IMR-90 (cell line): ENCODE measurements around the gene TCERG1L. TPM values are rescaled to one million over a fixed set of nuclear protein-coding genes. Genes with fewer than 3 reads are reported as not detected.

Source experiments
- ATAC-seq: fragments of 200-7000 bp; cut with Tn5 transposase; 2 replicates; pipeline ENCODE4 v1.9.1; 2020; ENCODE audit warnings: low read depth, mild to moderate bottlenecking, moderate library complexity
- BruUV-seq: library from RNA; stranded (reverse); fragments of 400-500 nt; replicated peaks from 2 replicates; lab custom pipeline; 2021; lab: Mats Ljungman, UMichigan
- CTCF ChIA-PET: fragments of 300-600 bp; formaldehyde crosslinking; extraction: SDS; loops from one replicate; lab custom pipeline; 2021; ENCODE audit warnings: antibody characterized with exemption; lab: Yijun Ruan, JAX
- POLR2A ChIA-PET: fragments of 300-600 bp; sonication (Branson Sonifier 250); formaldehyde crosslinking; loops from one replicate; lab custom pipeline; 2022; ENCODE audit warnings: antibody characterized with exemption; ENCODE audit not compliant: unreplicated experiment; lab: Charles Lee
- DNase-seq: peaks from one replicate; pipeline ENCODE4 v3.0.0; 2013
- H2AFZ ChIP-seq: replicated peaks from 2 replicates; pipeline ENCODE3; 2013; ENCODE audit warnings: low read length, mild to moderate bottlenecking; ENCODE audit not compliant: poor library complexity
- H2AK5ac ChIP-seq: 2 replicates; pipeline ENCODE4 v1.6.1; 2013; ENCODE audit warnings: low read depth, low read length, inconsistent platforms
- H2AK9ac ChIP-seq: replicated peaks from 2 replicates; pipeline ENCODE3; 2013; ENCODE audit warnings: mild to moderate bottlenecking, low read depth, low read length, moderate library complexity; ENCODE audit not compliant: poor library complexity
- H2BK120ac ChIP-seq: 2 replicates; pipeline ENCODE4 v1.6.1; 2013; ENCODE audit warnings: low read depth, low read length, inconsistent platforms
- H2BK15ac ChIP-seq: 3 replicates; pipeline ENCODE4 v1.6.1; 2013; ENCODE audit warnings: low read depth, low read length, inconsistent platforms
- H2BK20ac ChIP-seq: 2 replicates; pipeline ENCODE4 v1.6.1; 2013; ENCODE audit warnings: low read depth, mild to moderate bottlenecking, inconsistent platforms, low read length, moderate library complexity
- H2BK5ac ChIP-seq: 2 replicates; pipeline ENCODE4 v1.6.1; 2013; ENCODE audit warnings: mild to moderate bottlenecking, low read depth, low read length, inconsistent platforms; ENCODE audit not compliant: poor library complexity, severe bottlenecking
- H3K14ac ChIP-seq: replicated peaks from 2 replicates; pipeline ENCODE4 v1.6.1; 2013; ENCODE audit warnings: low read depth, low read length, inconsistent platforms
- H3K18ac ChIP-seq: 2 replicates; pipeline ENCODE4 v1.6.1; 2013; ENCODE audit warnings: low read depth, low read length, control low read depth
- H3K23ac ChIP-seq: 2 replicates; pipeline ENCODE4 v1.6.1; 2013; ENCODE audit warnings: low read depth, low read length, inconsistent platforms
- H3K27ac ChIP-seq: 2 replicates; pipeline ENCODE4 v1.5.1; 2013; ENCODE audit warnings: mild to moderate bottlenecking, control low read depth, low read length; ENCODE audit not compliant: insufficient read depth
- H3K27me3 ChIP-seq: 2 replicates; pipeline ENCODE4 v1.6.1; 2013; ENCODE audit warnings: low read length; ENCODE audit not compliant: control insufficient read depth, insufficient read depth
- H3K36me3 ChIP-seq: 2 replicates; pipeline ENCODE4 v1.6.1; 2013; ENCODE audit warnings: low read length, mixed read lengths; ENCODE audit not compliant: control insufficient read depth, insufficient read depth
- H3K4ac ChIP-seq: 2 replicates; pipeline ENCODE4 v1.6.1; 2013; ENCODE audit warnings: low read depth, low read length, inconsistent platforms
- H3K4me1 ChIP-seq: 2 replicates; pipeline ENCODE4 v1.6.1; 2013; ENCODE audit warnings: low read length, mixed read lengths; ENCODE audit not compliant: control insufficient read depth, insufficient read depth
- H3K4me2 ChIP-seq: 2 replicates; pipeline ENCODE4 v1.6.1; 2013; ENCODE audit warnings: low read depth, mild to moderate bottlenecking, control low read depth, low read length, moderate library complexity
- H3K4me3 ChIP-seq: 2 replicates; pipeline ENCODE4 v1.5.1; 2013; ENCODE audit warnings: low read depth, mild to moderate bottlenecking, control low read depth, low read length, moderate library complexity; ENCODE audit not compliant: insufficient read depth
- H3K56ac ChIP-seq: 2 replicates; pipeline ENCODE4 v1.6.1; 2013; ENCODE audit warnings: low read length, inconsistent platforms; ENCODE audit not compliant: insufficient read depth; ENCODE audit errors: extremely low read depth
- H3K79me1 ChIP-seq, 2 experiments: 2 replicates each; pipeline ENCODE4 v1.6.1; 2013; ENCODE audit warnings: low read length in 2 of 2, inconsistent platforms in 1 of 2, low read depth in 1 of 2
- H3K9ac ChIP-seq: 2 replicates; pipeline ENCODE4 v1.6.1; 2013; ENCODE audit warnings: low read depth, low read length, control low read depth
- H3K9me1 ChIP-seq: 2 replicates; pipeline ENCODE4 v1.6.1; 2013; ENCODE audit warnings: low read length, inconsistent platforms; ENCODE audit not compliant: insufficient read depth
- H3K9me3 ChIP-seq: 2 replicates; pipeline ENCODE4 v1.6.1; 2013; ENCODE audit warnings: low read length; ENCODE audit not compliant: control insufficient read depth, insufficient read depth
- H4K20me1 ChIP-seq: 2 replicates; pipeline ENCODE4 v1.6.1; 2013; ENCODE audit warnings: low read length, inconsistent platforms; ENCODE audit not compliant: insufficient read depth
- H4K5ac ChIP-seq: 2 replicates; pipeline ENCODE4 v1.6.1; 2013; ENCODE audit warnings: mild to moderate bottlenecking, low read depth, low read length, control low read depth
- H4K8ac ChIP-seq, 2 experiments: 2 replicates each; pipeline ENCODE4 v1.6.1; 2013; ENCODE audit warnings: low read depth in 2 of 2, low read length in 2 of 2, control low read depth in 1 of 2, inconsistent platforms in 1 of 2
- H4K91ac ChIP-seq: 2 replicates; pipeline ENCODE4 v1.6.1; 2013; ENCODE audit warnings: low read depth, low read length, inconsistent platforms; ENCODE audit not compliant: insufficient read depth
- BHLHE40 ChIP-seq: fragments of 150-350 bp; IDR thresholded peaks from 2 replicates; pipeline ENCODE4 v1.6.1; 2016; ENCODE audit warnings: mild to moderate bottlenecking, low read depth, low read length
- CEBPB ChIP-seq: IDR thresholded peaks from 2 replicates; pipeline ENCODE4 v1.6.1; 2012; ENCODE audit warnings: low read depth, low read length, improper control_type of control experiment
- ELK1 ChIP-seq: fragments of 150-350 bp; IDR thresholded peaks from 2 replicates; pipeline ENCODE4 v1.6.1; 2016; ENCODE audit warnings: low read depth, mild to moderate bottlenecking, low read length, moderate library complexity, borderline replicate concordance
- MAZ ChIP-seq: IDR thresholded peaks from 2 replicates; pipeline ENCODE4 v1.6.1; 2012; ENCODE audit warnings: low read depth, mild to moderate bottlenecking, low read length, improper control_type of control experiment, moderate library complexity, borderline replicate concordance
- SMC3 ChIP-seq: fragments of 150-350 bp; IDR thresholded peaks from 2 replicates; pipeline ENCODE4 v1.6.1; 2016; ENCODE audit warnings: low read depth, mild to moderate bottlenecking, antibody characterized with exemption, low read length, moderate library complexity
- WGBS, 2 experiments: methylation state at CpG; one replicate each; pipeline versions ENCODE4 v1.1.5 to v1.1.7; 2013; ENCODE audit warnings: missing lambda C conversion rate in 2 of 2; ENCODE audit not compliant: insufficient read length in 1 of 2; ENCODE audit errors: extremely low coverage in 2 of 2; 5-methylcytosine and 5-hydroxymethylcytosine counted together
- dilution Hi-C: fragments of 300-500 bp; cut with HindIII; formaldehyde crosslinking; loops from one replicate; pipeline ENCODE4 v1.14.3; 2018; ENCODE audit warnings: low sequenced_read_pairs; ENCODE audit not compliant: unreplicated experiment
- in situ Hi-C: fragments of 300-500 bp; cut with MboI; formaldehyde crosslinking; loops from 3 replicates; pipeline ENCODE4 v1.14.3; 2019; ENCODE audit warnings: low sequenced_read_pairs, inconsistent platforms, mixed read lengths
- intact Hi-C: fragments of 100-400 bp; cut with micrococcal nuclease; formaldehyde crosslinking; loops from 2 replicates; pipeline ENCODE4 v1.10.0; 2022
- polyA plus RNA-seq, 3 experiments: library from polyadenylated mRNA; depleted of rRNA; stranded (reverse); fragments of >200 nt; gene quantifications; 2 replicates each; pipeline ENCODE4 v1.2.3, GENCODE V29; 2012; ENCODE audit warnings: low replicate concordance in 1 of 3
- total RNA-seq: library from RNA; depleted of rRNA; stranded (reverse); fragments of >200 nt; gene quantifications from 2 replicates; pipeline ENCODE4 v1.2.3, GENCODE V29; 2012

TCERG1L gene
- total and polyA plus RNA-seq, 2 of the 4 experiments (the other 2 are of a cell fraction): not detected

GRCh38 chr10:131223422-131223821 lies 88.1 kb downstream of the TCERG1L start:
- Histone ChIP-seq H2BK5ac (no peak overlapping the region), H3K56ac (no peak overlapping the region), H3K14ac (no peak overlapping the region), H4K91ac (no peak overlapping the region), H2AFZ (no peak overlapping the region), H3K4ac (no peak overlapping the region), H2BK120ac (no peak overlapping the region), H3K27me3 (no peaks in the 10 kb centered on the region), H4K8ac (no peak overlapping the region), H3K9me1 (no peaks in the 10 kb centered on the region), H3K23ac (no peak overlapping the region), H3K18ac (no peak overlapping the region), H2BK20ac (no peak overlapping the region), H3K4me3 (no peak overlapping the region), H4K5ac (no peak overlapping the region), H4K20me1 (no peaks in the 10 kb centered on the region), H2BK15ac (no peak overlapping the region), H3K9ac (no peak overlapping the region), H3K27ac (no peak overlapping the region), H3K4me1 (no peaks in the 10 kb centered on the region), H3K9me3 (peaks cover 65% of the 10 kb centered on the region), H2AK5ac (no peak overlapping the region), H3K36me3 (no peaks in the 10 kb centered on the region), H3K79me1 (no peaks in the 10 kb centered on the region), H2AK9ac (no peak overlapping the region), H3K4me2 (no peak overlapping the region)
- in situ Hi-C loops: no loop called here
- DNase-seq: no peak
- POLR2A ChIA-PET: no interaction called here
- 27% methylated on average over 2 of the region's 4 CpGs; no CpG with 5 or more reads in 1 of the 2 experiments for WGBS, 2 experiments
- dilution Hi-C loops: no loop called here
- CTCF ChIA-PET: no interaction called here
- ATAC-seq: no peak
- intact Hi-C loops: no loop called here
- TF ChIP-seq MAZ (no peak), CEBPB (no peak), BHLHE40 (no peak), ELK1 (no peak), SMC3 (no peak)
- BruUV-seq: no TSS peak
